HG02642 (cell line): ENCODE data around the gene TMPRSS6.
A peak's percentile ranks its signal among the peaks of the same experiment; 100 is the strongest.

Experiments used
- ATAC-seq: cut with Tn5 transposase; IDR thresholded peaks from one replicate; pipeline ENCODE4 v1.9.1; 2021; ENCODE audit warnings: mild to moderate bottlenecking; ENCODE audit not compliant: unreplicated experiment, poor library complexity

The TMPRSS6 gene

GRCh38 chr22:37018815-37019308 lies 90.7 kb downstream of the TMPRSS6 start:
- ATAC-seq, result peak; percentile 28

- no peak for ATAC-seq
Observed at GRCh38 chr22:37018086-37018814, 91.3 kb downstream of the TMPRSS6 start.

- no peak for ATAC-seq
Observed at GRCh38 chr22:37017356-37017755, 92.2 kb downstream of the TMPRSS6 start.

- ATAC-seq, result no peak
Observed at GRCh38 chr22:37016134-37016910, 93.2 kb downstream of the TMPRSS6 start.

- ATAC-seq, result no peak
Observed at GRCh38 chr22:37015587-37015878, 94.0 kb downstream of the TMPRSS6 start.
